GM19240 (cell line): Measurements from ENCODE around the gene COPS9.

ENCODE experiments used
- DNase-seq: peaks from one replicate; pipeline ENCODE4 v3.0.0; 2011; ENCODE audit warnings: low spot score; ENCODE audit not compliant: insufficient read length

The COPS9 gene

GRCh38 chr2:240114233-240114632 is 21.9 kb downstream of the COPS9 start:
- no peak for DNase-seq

DNA sequence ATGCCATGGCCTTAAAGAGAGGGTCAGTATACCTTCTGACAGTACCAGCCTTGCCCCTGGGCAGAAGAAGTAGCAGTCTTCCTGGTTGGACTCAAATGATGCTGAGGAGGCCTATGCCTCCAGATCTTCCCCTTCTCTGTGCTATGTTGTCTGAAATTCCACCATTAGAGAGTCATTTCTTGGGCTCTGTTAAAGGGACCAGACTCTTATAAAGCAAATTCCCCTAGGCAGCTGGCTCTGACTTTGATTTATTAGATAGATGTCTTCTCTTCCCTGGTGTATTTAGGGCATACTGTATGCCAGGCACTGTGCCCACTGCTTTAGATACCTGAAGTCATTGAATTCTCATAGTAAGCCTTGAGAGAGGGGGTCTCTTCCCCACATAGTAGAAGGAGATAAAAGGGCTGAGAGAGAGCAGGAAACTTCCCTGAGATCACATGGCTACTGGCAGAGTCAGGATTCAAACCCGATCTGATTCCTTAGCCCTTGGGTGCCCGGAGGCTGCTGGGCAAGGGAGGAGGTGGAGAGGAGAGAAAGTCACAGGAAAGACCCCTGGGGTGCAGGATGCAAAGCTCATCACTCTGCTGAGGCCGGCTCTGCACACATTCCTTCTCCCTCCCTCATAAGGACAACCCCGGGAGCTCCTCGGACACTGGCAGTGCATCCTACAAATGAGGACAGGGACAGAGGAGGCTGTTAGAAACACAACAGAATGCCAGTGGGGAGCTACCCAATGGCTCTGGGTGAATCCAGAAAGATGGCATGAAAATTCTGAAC is 23.0 kb downstream of the COPS9 start:
- DNase-seq = no peak

- no peak for DNase-seq
Observed at GRCh38 chr2:240111253-240111652, 24.9 kb downstream of the COPS9 start.

DNA sequence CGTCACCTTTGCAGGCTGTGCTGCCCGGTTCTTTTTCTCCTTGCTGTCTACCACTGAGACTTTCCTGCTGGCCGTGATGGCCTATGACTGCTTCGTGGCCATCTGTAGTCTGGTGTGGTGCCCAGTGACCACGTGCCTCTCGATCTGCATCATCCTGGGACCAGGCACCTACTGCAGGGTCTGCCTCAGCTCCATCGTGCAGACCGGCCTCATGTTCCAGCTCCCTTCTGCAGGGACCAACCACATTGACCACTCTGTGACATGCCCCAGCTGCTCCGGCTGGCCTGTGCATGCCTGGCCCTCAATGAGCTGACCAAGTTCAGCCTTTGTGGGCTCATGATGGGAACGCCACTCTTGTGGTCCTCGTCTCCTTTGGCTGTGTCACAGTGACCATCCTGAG is 26.7 kb downstream of the COPS9 start:
- DNase-seq = no peak

GRCh38 chr2:240107477-240107796 is 28.7 kb downstream of the COPS9 start:
- no peak for DNase-seq

DNA sequence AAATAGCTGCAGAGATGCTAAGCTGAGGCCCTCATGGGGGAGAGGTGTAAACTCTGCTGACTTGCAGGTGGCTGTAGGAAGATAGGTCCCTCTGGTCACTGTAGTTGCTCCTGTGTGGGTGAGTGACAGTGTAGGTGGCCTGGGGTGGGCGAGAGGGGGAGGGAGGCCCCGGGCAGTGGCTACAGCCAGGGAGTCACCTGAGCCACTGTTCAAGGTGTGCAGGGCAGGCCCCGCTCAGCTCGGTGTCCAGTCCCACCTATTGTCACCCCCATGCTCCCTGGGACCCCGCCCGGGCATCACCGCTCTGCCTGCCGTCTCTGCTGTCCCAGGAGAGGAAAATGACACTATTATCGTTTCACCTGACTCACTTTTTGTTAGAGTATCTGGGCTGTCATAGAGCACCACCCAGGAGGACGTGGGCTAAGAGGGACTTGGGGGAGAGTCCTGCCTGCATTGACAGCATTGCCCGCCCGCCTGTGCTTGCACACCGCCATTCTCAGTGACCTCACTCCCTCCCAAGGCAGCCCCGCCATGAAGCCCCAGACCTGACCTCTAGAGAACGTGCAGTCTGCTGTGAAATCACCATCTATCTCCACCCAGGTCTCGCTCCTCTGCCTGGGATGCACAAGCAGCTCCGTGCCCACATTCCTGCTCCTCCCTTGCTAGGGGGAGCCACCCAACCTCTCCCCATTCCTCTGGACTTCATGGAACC is 29.2 kb downstream of the COPS9 start:
- DNase-seq = no peak

GRCh38 chr2:240105982-240106381 is 30.1 kb downstream of the COPS9 start:
- no peak for DNase-seq

DNA sequence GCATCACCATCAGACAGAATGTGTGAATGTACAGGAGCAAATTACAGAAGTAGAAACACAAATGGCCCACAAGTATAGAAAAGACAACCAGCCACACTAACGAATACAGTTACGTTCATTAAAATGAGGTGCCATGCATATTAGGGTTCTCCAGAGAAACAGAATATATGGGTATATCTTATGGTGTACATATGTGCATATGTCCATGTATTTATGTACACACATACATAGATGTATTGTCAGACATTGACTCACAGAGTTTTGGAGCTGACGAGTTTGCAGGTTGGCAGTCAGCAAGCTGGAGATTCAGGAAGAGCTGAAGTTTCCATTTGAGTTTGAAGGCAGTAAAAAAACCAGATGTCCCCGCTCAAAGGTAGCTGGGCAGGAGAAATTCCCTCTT is 33.0 kb downstream of the COPS9 start:
- DNase-seq = no peak

GRCh38 chr2:240098349-240098748 is 37.8 kb downstream of the COPS9 start:
- no peak for DNase-seq

- no peak for DNase-seq
Observed at GRCh38 chr2:240095556-240096523, 40.3 kb downstream of the COPS9 start.

- DNase-seq = no peak
Observed at GRCh38 chr2:240089306-240089705, 46.8 kb downstream of the COPS9 start.

- DNase-seq = no peak
Observed at GRCh38 chr2:240086563-240086962, 49.5 kb downstream of the COPS9 start.
